ENCODE data around the gene AASS.

The AASS gene

GRCh38 chr7:122046402-122046801, 97.6 kb downstream of the AASS start:
- DNase-seq (ENCODE audit: low read depth in 2 of 2, low spot score in 1 of 2) = no peak

- DNase-seq (ENCODE audit: low read depth in 2 of 2, low spot score in 1 of 2) = no peak
Observed at GRCh38 chr7:122040147-122040546, 103.9 kb downstream of the AASS start.

GRCh38 chr7:122038904-122039303, 105.1 kb downstream of the AASS start:
- no peak for DNase-seq (ENCODE audit: low read depth in 2 of 2, low spot score in 1 of 2)

- no peak for DNase-seq (ENCODE audit: low read depth in 2 of 2, low spot score in 1 of 2)
Observed at GRCh38 chr7:122038134-122038533, 105.9 kb downstream of the AASS start.

- DNase-seq (ENCODE audit: low read depth in 2 of 2, low spot score in 1 of 2) = no peak
Observed at GRCh38 chr7:122035876-122036275, 108.2 kb downstream of the AASS start.

- DNase-seq (ENCODE audit: low read depth in 2 of 2, low spot score in 1 of 2) = no peak
Observed at GRCh38 chr7:122033641-122034040, 110.4 kb downstream of the AASS start.

GRCh38 chr7:122027058-122027457, 117.0 kb downstream of the AASS start:
- no peak for DNase-seq (ENCODE audit: low read depth in 2 of 2, low spot score in 1 of 2)
